ENCODE results near the gene NPY5R.

GRCh38 chr4:163367651-163368050 is 24.0 kb downstream of the NPY5R start:
- TF ChIP-seq, protein P1, sequence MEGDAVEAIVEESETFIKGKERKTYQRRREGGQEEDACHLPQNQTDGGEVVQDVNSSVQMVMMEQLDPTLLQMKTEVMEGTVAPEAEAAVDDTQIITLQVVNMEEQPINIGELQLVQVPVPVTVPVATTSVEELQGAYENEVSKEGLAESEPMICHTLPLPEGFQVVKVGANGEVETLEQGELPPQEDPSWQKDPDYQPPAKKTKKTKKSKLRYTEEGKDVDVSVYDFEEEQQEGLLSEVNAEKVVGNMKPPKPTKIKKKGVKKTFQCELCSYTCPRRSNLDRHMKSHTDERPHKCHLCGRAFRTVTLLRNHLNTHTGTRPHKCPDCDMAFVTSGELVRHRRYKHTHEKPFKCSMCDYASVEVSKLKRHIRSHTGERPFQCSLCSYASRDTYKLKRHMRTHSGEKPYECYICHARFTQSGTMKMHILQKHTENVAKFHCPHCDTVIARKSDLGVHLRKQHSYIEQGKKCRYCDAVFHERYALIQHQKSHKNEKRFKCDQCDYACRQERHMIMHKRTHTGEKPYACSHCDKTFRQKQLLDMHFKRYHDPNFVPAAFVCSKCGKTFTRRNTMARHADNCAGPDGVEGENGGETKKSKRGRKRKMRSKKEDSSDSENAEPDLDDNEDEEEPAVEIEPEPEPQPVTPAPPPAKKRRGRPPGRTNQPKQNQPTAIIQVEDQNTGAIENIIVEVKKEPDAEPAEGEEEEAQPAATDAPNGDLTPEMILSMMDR (IDR thresholded peaks at IDR 0.05; ENCODE audit: low read depth, low read length), result no peak
- TF ChIP-seq MYC (IDR thresholded peaks at IDR 0.05; ENCODE audit: low read depth, low read length) (no peak), POLR2A (IDR thresholded peaks at IDR 0.05; ENCODE audit: extremely low read depth, insufficient read length) (no peak)
- TF ChIP-seq, protein P2, sequence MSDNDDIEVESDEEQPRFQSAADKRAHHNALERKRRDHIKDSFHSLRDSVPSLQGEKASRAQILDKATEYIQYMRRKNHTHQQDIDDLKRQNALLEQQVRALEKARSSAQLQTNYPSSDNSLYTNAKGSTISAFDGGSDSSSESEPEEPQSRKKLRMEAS (IDR thresholded peaks at IDR 0.05; ENCODE audit: low read depth, low read length), result no peak
